GM19035 (cell line): ENCODE measurements around the gene KCNN4.

Source experiments
- ATAC-seq: cut with Tn5 transposase; IDR thresholded peaks from one replicate; pipeline ENCODE4 v1.9.1; 2021; ENCODE audit not compliant: unreplicated experiment

KCNN4 gene

GRCh38 chr19:43751466-43752220 is 29.1 kb downstream of the KCNN4 start:
- ATAC-seq, result no peak

GRCh38 chr19:43749898-43750297 is 30.9 kb downstream of the KCNN4 start:
- ATAC-seq, result no peak

- no peak for ATAC-seq
Observed at GRCh38 chr19:43749152-43749551, 31.6 kb downstream of the KCNN4 start.

GRCh38 chr19:43748685-43749084 is 32.1 kb downstream of the KCNN4 start:
- ATAC-seq, result no peak

- ATAC-seq, result no peak
Observed at GRCh38 chr19:43748205-43748594, 32.6 kb downstream of the KCNN4 start.

- ATAC-seq, result no peak
Observed at GRCh38 chr19:43747557-43748204, 33.1 kb downstream of the KCNN4 start.

- no peak for ATAC-seq
Observed at GRCh38 chr19:43743059-43743458, 37.7 kb downstream of the KCNN4 start.

- ATAC-seq, result no peak
Observed at GRCh38 chr19:43741075-43741825, 39.5 kb downstream of the KCNN4 start.

GRCh38 chr19:43739439-43740235 is 41.1 kb downstream of the KCNN4 start:
- ATAC-seq, result no peak

GRCh38 chr19:43738780-43739211 is 42.0 kb downstream of the KCNN4 start:
- ATAC-seq, result no peak

- ATAC-seq, result no peak
Observed at GRCh38 chr19:43735957-43736356, 44.8 kb downstream of the KCNN4 start.

GRCh38 chr19:43735013-43735412 is 45.8 kb downstream of the KCNN4 start:
- no peak for ATAC-seq

- ATAC-seq, result no peak
Observed at GRCh38 chr19:43731846-43732245, 48.9 kb downstream of the KCNN4 start.

- ATAC-seq, result no peak
Observed at GRCh38 chr19:43731346-43731745, 49.4 kb downstream of the KCNN4 start.

- ATAC-seq, result no peak
Observed at GRCh38 chr19:43729919-43730318, 50.9 kb downstream of the KCNN4 start.

- ATAC-seq, result no peak
Observed at GRCh38 chr19:43727593-43727853, 53.2 kb downstream of the KCNN4 start.

GRCh38 chr19:43726736-43727592 is 53.8 kb downstream of the KCNN4 start:
- ATAC-seq, result no peak

- no peak for ATAC-seq
Observed at GRCh38 chr19:43725468-43725867, 55.3 kb downstream of the KCNN4 start.

GRCh38 chr19:43724896-43725295 is 55.9 kb downstream of the KCNN4 start:
- ATAC-seq, result no peak

- ATAC-seq, result no peak
Observed at GRCh38 chr19:43723588-43723987, 57.2 kb downstream of the KCNN4 start.
